Activated CD8-positive, alpha-beta T cell treated with anti-CD3 and anti-CD28 coated beads for 36 hours (primary cell): ENCODE measurements around the gene SPSB2. TPM values are rescaled to one million over a fixed set of nuclear protein-coding genes. Genes with fewer than 3 reads are reported as not detected.
"Not testable (repeated sequence)": the region's sequence is repeated elsewhere in the genome, so short reads cannot be mapped to it uniquely, and the experiment has no call there.

Experiments
- ATAC-seq: fragments of 200-7000 bp; cut with Tn5 transposase; one replicate; pipeline ENCODE4 v1.10.0; 2021; ENCODE audit warnings: mild to moderate bottlenecking, moderate library complexity
- CTCF ChIA-PET: fragments of 350-600 bp; sonication (Branson Sonifier 250); formaldehyde crosslinking; loops from one replicate; lab custom pipeline; 2021; ENCODE audit warnings: antibody characterized with exemption; lab: Charles Lee
- POLR2A ChIA-PET: fragments of 350-600 bp; sonication (Branson Sonifier 250); formaldehyde crosslinking; loops from one replicate; lab custom pipeline; 2021; ENCODE audit warnings: antibody characterized with exemption; lab: Charles Lee
- DNase-seq: peaks from one replicate; pipeline ENCODE4 v3.0.0-alpha.2; 2020
- H3K27ac Mint-ChIP-seq: one replicate; pipeline ENCODE4 v1.8.0; 2021; ENCODE audit warnings: mild to moderate bottlenecking, mixed read lengths
- H3K27me3 Mint-ChIP-seq: one replicate; pipeline ENCODE4 v1.8.0; 2021; ENCODE audit warnings: mixed read lengths
- H3K36me3 Mint-ChIP-seq: one replicate; pipeline ENCODE4 v1.8.0; 2021; ENCODE audit warnings: low read depth, mixed read lengths
- H3K4me1 Mint-ChIP-seq: one replicate; pipeline ENCODE4 v1.8.0; 2021; ENCODE audit warnings: low read depth, mixed read lengths
- H3K4me3 Mint-ChIP-seq: one replicate; pipeline ENCODE4 v1.8.0; 2021; ENCODE audit warnings: mild to moderate bottlenecking, moderate library complexity, mixed read lengths
- H3K9me3 Mint-ChIP-seq: one replicate; pipeline ENCODE4 v1.8.0; 2021; ENCODE audit warnings: mixed read lengths
- CTCF ChIP-seq: fragments of 200-600 bp; IDR thresholded peaks from one replicate; pipeline ENCODE4 v1.8.0; 2022; ENCODE audit warnings: antibody characterized with exemption, mild to moderate bottlenecking
- intact Hi-C: fragments of 100-400 bp; cut with micrococcal nuclease; formaldehyde crosslinking; loops from one replicate; pipeline ENCODE4 v1.10.0; 2022
- total RNA-seq, 2 experiments: library from RNA; stranded (reverse); gene quantifications; one replicate each; pipeline ENCODE4 v1.2.3, GENCODE V29; 2021

The SPSB2 gene
- total RNA-seq, 2 experiments from 2014 or later, result 2.2 to 2.6 TPM

- H3K4me3 Mint-ChIP-seq, result peak within 1 kb of the TSS; percentile 95
- peak; percentile 91 for ATAC-seq
- H3K36me3 Mint-ChIP-seq, result peaks cover 40% of the 10 kb centered on the region
- H3K9me3 Mint-ChIP-seq, result no peaks in the 10 kb centered on the region
- intact Hi-C loops, result no loop called here
- H3K27ac Mint-ChIP-seq, result peak within 1 kb of the TSS; percentile 90
- ChIA-PET CTCF (interaction anchor here (0.7 to 5.8 kb wide), 8 partner anchors 10 to 190 kb away, joined by 3 to 31 read pairs (median 4); partner anchors contain the start of genes C12orf57 and RNU7-1), POLR2A (interaction anchor here (0.9 to 8.2 kb wide), 11 partner anchors 9 to 226 kb away, joined by 3 to 62 read pairs (median 3); partner anchors contain the start of genes C12orf57, LPCAT3, RNU7-1 and ZNF384)
- H3K27me3 Mint-ChIP-seq, result no peaks in the 10 kb centered on the region
- DNase-seq, result peak; percentile 88
- TF ChIP-seq CTCF, result no peak
- H3K4me1 Mint-ChIP-seq, result peaks cover 35% of the 10 kb centered on the region
Observed at GRCh38 chr12:6914246-6914946, 41.3 kb upstream of the SPSB2 start, which contains the start of gene ENO2. Gene ENO2, plus strand, starts transcription at chr12:6914580. Its CDS starts 1,253 bp downstream, at chr12:6915833.

- POLR2A ChIA-PET, result interaction anchor here (1.0 to 8.2 kb wide), 7 partner anchors 11 to 41 kb away, joined by 3 to 62 read pairs (median 6); partner anchors contain the start of genes C12orf57 and RNU7-1
- Mint-ChIP-seq H3K9me3 (no peaks in the 10 kb centered on the region), H3K27ac (peak overlapping the region; percentile 71), H3K4me1 (peaks cover 30% of the 10 kb centered on the region), H3K4me3 (peak overlapping the region; percentile 95), H3K27me3 (no peaks in the 10 kb centered on the region), H3K36me3 (peaks cover 28% of the 10 kb centered on the region)
- no peak for ATAC-seq
- DNase-seq, result no peak
- TF ChIP-seq CTCF, result no peak
- CTCF ChIA-PET, result interaction anchor here (0.9 to 5.8 kb wide), 8 partner anchors 8 to 40 kb away, joined by 3 to 31 read pairs (median 6); partner anchors contain the start of genes LRRC23 and SPSB2
- intact Hi-C loops, result no loop called here
Observed at GRCh38 chr12:6912164-6912935, 39.2 kb upstream of the SPSB2 start.

GRCh38 chr12:6909421-6910145, 36.5 kb upstream of the SPSB2 start:
- CTCF ChIA-PET, result interaction anchor here (0.6 to 1.4 kb wide), 4 partner anchors 16 to 39 kb away, joined by 3 to 4 read pairs (median 3); partner anchors contain the start of gene SPSB2
- intact Hi-C loops, result no loop called here
- H3K27me3 Mint-ChIP-seq, result no peaks in the 10 kb centered on the region

GRCh38 chr12:6908141-6908540, 35.0 kb upstream of the SPSB2 start:
- H3K27me3 Mint-ChIP-seq, H3K27ac Mint-ChIP-seq, H3K4me3 Mint-ChIP-seq, ATAC-seq, H3K9me3 Mint-ChIP-seq, H3K4me1 Mint-ChIP-seq, H3K36me3 Mint-ChIP-seq, intact Hi-C loops, DNase-seq: not testable (repeated sequence)
- ChIA-PET CTCF (interaction anchor here (1.0 to 4.0 kb wide), 6 partner anchors 17 to 83 kb away, joined by 3 to 16 read pairs (median 5); partner anchors contain the start of gene SPSB2), POLR2A (interaction anchor here (1.2 to 2.4 kb wide), 4 partner anchors 17 to 37 kb away, joined by 3 to 11 read pairs (median 6); no protein-coding TSS in a partner anchor)

More at GRCh38 chr12:6909421-6910145, 36.5 kb upstream of the SPSB2 start:
- Mint-ChIP-seq H3K4me1 (peaks cover 12% of the 10 kb centered on the region), H3K36me3 (peaks cover under 1% of the 10 kb centered on the region), H3K27ac (no peak overlapping the region), H3K4me3 (no peak overlapping the region), H3K9me3 (no peaks in the 10 kb centered on the region)
- DNase-seq, result no peak
- ATAC-seq, result no peak
- no peak for TF ChIP-seq CTCF
- POLR2A ChIA-PET, result interaction anchor here (0.7 to 1.7 kb wide), 9 partner anchors 10 to 48 kb away, joined by 3 to 11 read pairs (median 4); partner anchors contain the start of genes C12orf57, RNU7-1, SPSB2 and TPI1
